ENCODE measurements around the gene ACER3. TPM values are rescaled to one million over a fixed set of nuclear protein-coding genes. Genes with fewer than 3 reads are reported as not detected.

Gene ACER3
- total RNA-seq, 1 donor from 2014 or later, result 17.3 TPM

DNA sequence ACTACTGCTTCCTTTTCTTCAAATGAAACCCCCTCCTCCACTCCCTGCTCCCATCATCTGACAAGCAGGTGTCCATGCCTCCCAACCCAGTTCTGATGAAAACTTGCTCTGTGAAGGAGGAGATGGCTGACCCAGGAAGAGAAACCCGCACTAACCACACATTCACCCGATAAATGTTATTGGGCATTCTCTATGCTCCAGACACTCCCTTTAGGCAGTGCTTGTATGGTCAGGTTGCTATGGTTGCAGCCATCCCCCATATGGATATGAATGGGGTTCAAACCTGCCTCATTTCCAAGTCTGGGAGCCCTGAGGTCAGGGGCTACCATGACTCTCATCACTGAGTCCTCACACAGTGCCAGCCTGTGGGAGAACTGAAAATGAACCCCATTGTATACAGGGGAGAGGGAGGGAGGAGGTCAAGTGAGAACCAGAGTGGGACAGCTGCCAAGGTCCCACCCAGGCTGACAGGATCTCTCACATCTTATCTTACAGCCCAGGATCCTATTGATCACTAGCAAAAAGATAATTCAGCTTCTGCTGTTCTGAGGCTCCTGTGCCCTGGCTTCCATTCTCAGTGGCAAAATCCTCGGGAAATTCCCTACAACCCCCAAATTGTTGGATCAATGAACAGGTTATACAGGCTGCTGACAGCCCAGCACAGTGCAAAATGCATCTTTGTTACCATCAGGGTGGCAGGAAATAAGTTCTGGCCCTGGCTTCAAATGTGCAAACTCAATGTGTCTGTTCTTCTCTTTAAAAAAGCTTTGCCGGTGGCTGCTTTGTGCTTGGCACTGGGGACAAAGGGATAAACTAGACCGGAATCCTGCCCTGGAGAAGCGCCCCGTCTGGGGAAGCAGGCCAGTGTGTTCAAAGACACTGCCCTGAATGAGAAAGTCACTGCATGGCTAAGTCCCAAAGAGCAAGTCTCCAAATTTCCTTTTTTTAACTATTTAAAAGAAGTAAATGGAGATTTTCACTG, 22.7 kb upstream of the ACER3 start:
- no peaks in the 10 kb centered on the region for H3K9me3 Mint-ChIP-seq (ENCODE audit: unreplicated experiment)
- TF ChIP-seq EZH2 (IDR thresholded peaks at IDR 0.05; ENCODE audit: insufficient read depth, low read length), result no peak
- TF ChIP-seq, protein P1, sequence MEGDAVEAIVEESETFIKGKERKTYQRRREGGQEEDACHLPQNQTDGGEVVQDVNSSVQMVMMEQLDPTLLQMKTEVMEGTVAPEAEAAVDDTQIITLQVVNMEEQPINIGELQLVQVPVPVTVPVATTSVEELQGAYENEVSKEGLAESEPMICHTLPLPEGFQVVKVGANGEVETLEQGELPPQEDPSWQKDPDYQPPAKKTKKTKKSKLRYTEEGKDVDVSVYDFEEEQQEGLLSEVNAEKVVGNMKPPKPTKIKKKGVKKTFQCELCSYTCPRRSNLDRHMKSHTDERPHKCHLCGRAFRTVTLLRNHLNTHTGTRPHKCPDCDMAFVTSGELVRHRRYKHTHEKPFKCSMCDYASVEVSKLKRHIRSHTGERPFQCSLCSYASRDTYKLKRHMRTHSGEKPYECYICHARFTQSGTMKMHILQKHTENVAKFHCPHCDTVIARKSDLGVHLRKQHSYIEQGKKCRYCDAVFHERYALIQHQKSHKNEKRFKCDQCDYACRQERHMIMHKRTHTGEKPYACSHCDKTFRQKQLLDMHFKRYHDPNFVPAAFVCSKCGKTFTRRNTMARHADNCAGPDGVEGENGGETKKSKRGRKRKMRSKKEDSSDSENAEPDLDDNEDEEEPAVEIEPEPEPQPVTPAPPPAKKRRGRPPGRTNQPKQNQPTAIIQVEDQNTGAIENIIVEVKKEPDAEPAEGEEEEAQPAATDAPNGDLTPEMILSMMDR (IDR thresholded peaks at IDR 0.05; ENCODE audit: insufficient read depth, low read depth, low read length), result no peak
- Histone ChIP-seq H3K4me1 (ENCODE audit: insufficient read depth, low read length) (no peaks in the 10 kb centered on the region), H3K4me2 (ENCODE audit: low read length) (no peak overlapping the region), H2AFZ (ENCODE audit: low read depth, low read length) (no peak overlapping the region), H3K79me2 (ENCODE audit: insufficient read depth, low read length) (no peaks in the 10 kb centered on the region), H3K9me3 (ENCODE audit: insufficient read depth, low read depth, low read length) (no peaks in the 10 kb centered on the region), H3K36me3 (ENCODE audit: insufficient read depth, low read length) (no peaks in the 10 kb centered on the region), H3K27ac (ENCODE audit: low read depth, low read length) (no peak overlapping the region), H3K27me3 (ENCODE audit: insufficient read depth, low read length) (peaks cover 22% of the 10 kb centered on the region), H4K20me1 (ENCODE audit: insufficient read depth, low read length) (no peaks in the 10 kb centered on the region), H3K9ac (ENCODE audit: low read length) (no peak overlapping the region), H3K4me3 (ENCODE audit: insufficient read depth, low read depth, low read length) (no peak overlapping the region)
- H3K4me3 Mint-ChIP-seq (ENCODE audit: unreplicated experiment), result no peak overlapping the region
- DNase-seq (ENCODE audit: low read depth) (no peak), FAIRE-seq (no peak)
- H3K4me1 Mint-ChIP-seq (ENCODE audit: low read depth, unreplicated experiment), result peaks cover 3% of the 10 kb centered on the region
- no peaks in the 10 kb centered on the region for H3K36me3 Mint-ChIP-seq (ENCODE audit: low read depth, unreplicated experiment)
- H3K27me3 Mint-ChIP-seq (ENCODE audit: low read depth, unreplicated experiment), result peaks cover 23% of the 10 kb centered on the region
- H3K27ac Mint-ChIP-seq (ENCODE audit: unreplicated experiment), result no peak overlapping the region

DNA sequence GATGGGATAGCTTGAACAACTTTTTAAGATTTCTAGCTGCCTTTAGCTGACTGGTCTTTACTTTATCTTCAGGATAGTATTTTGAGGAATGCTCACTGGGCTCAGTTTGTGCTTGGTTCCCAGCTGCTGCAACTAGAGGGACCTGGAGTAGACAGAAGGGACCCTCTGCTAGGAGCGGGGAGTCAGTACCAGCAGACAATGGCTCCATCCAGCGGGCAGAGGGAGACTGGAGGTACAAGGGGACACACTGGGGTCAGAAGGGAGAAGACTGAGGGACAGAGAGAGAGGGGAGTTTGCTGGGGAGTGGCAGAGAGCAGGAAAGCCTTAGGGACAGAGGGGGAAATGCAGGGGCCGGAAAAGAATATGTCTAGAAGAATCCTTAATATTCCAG, 22.0 kb upstream of the ACER3 start:
- no peak for FAIRE-seq
- H3K4me3 ChIP-seq (ENCODE audit: insufficient read depth, low read depth, low read length), result no peak overlapping the region
- H4K20me1 ChIP-seq (ENCODE audit: insufficient read depth, low read length), result no peaks in the 10 kb centered on the region
- no peak overlapping the region for H3K9ac ChIP-seq (ENCODE audit: low read length)
- H3K27ac ChIP-seq (ENCODE audit: low read depth, low read length), result no peak overlapping the region
- Mint-ChIP-seq H3K4me1 (ENCODE audit: low read depth, unreplicated experiment) (peaks cover 3% of the 10 kb centered on the region), H3K27ac (ENCODE audit: unreplicated experiment) (no peak overlapping the region), H3K4me3 (ENCODE audit: unreplicated experiment) (no peak overlapping the region), H3K36me3 (ENCODE audit: low read depth, unreplicated experiment) (no peaks in the 10 kb centered on the region), H3K27me3 (ENCODE audit: low read depth, unreplicated experiment) (peaks cover 21% of the 10 kb centered on the region), H3K9me3 (ENCODE audit: unreplicated experiment) (no peaks in the 10 kb centered on the region)
- no peaks in the 10 kb centered on the region for H3K4me1 ChIP-seq (ENCODE audit: insufficient read depth, low read length)
- H3K79me2 ChIP-seq (ENCODE audit: insufficient read depth, low read length), result no peaks in the 10 kb centered on the region
- H3K36me3 ChIP-seq (ENCODE audit: insufficient read depth, low read length), result no peaks in the 10 kb centered on the region
- H3K9me3 ChIP-seq (ENCODE audit: insufficient read depth, low read depth, low read length), result no peaks in the 10 kb centered on the region
- no peak overlapping the region for H2AFZ ChIP-seq (ENCODE audit: low read depth, low read length)
- no peak overlapping the region for H3K4me2 ChIP-seq (ENCODE audit: low read length)
- TF ChIP-seq EZH2 (IDR thresholded peaks at IDR 0.05; ENCODE audit: insufficient read depth, low read length), result no peak
- TF ChIP-seq, protein P1 (IDR thresholded peaks at IDR 0.05; ENCODE audit: insufficient read depth, low read depth, low read length), result peak; percentile 22
- no peak for DNase-seq (ENCODE audit: low read depth)
- peaks cover 22% of the 10 kb centered on the region for H3K27me3 ChIP-seq (ENCODE audit: insufficient read depth, low read length)

DNA sequence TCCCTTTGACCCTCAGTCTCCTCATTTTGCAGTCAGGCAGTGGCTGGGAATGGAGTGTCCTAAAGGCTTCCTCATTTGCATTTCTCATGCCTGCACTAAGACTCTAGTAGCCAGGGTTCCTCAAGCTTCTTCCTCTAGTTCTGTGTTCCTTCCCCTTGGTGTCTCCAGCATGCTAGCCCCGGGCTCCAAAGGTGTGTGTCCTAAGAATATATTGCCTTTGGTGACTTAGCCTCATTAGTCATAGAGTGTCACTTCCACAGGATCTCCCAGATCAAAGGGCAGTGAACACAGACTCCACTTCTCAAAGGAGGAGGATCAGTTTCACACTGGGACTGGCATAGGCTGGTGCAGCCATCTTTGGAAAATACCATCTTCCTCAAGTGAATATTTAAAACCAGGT, 21.4 kb upstream of the ACER3 start:
- peaks cover 3% of the 10 kb centered on the region for H3K4me1 Mint-ChIP-seq (ENCODE audit: low read depth, unreplicated experiment)
- H3K4me3 ChIP-seq (ENCODE audit: insufficient read depth, low read depth, low read length), result no peak overlapping the region
- TF ChIP-seq, protein P1 (IDR thresholded peaks at IDR 0.05; ENCODE audit: insufficient read depth, low read depth, low read length), result no peak
- TF ChIP-seq EZH2 (IDR thresholded peaks at IDR 0.05; ENCODE audit: insufficient read depth, low read length), result no peak
- H3K27me3 ChIP-seq (ENCODE audit: insufficient read depth, low read length), result peaks cover 22% of the 10 kb centered on the region
- H2AFZ ChIP-seq (ENCODE audit: low read depth, low read length), result no peak overlapping the region
- H4K20me1 ChIP-seq (ENCODE audit: insufficient read depth, low read length), result no peaks in the 10 kb centered on the region
- H3K79me2 ChIP-seq (ENCODE audit: insufficient read depth, low read length), result no peaks in the 10 kb centered on the region
- H3K4me3 Mint-ChIP-seq (ENCODE audit: unreplicated experiment), result no peak overlapping the region
- no peak overlapping the region for H3K27ac ChIP-seq (ENCODE audit: low read depth, low read length)
- no peaks in the 10 kb centered on the region for H3K9me3 ChIP-seq (ENCODE audit: insufficient read depth, low read depth, low read length)
- no peak overlapping the region for H3K9ac ChIP-seq (ENCODE audit: low read length)
- H3K4me1 ChIP-seq (ENCODE audit: insufficient read depth, low read length), result no peaks in the 10 kb centered on the region
- no peak for DNase-seq (ENCODE audit: low read depth)
- no peaks in the 10 kb centered on the region for H3K36me3 Mint-ChIP-seq (ENCODE audit: low read depth, unreplicated experiment)
- H3K4me2 ChIP-seq (ENCODE audit: low read length), result no peak overlapping the region
- no peaks in the 10 kb centered on the region for H3K9me3 Mint-ChIP-seq (ENCODE audit: unreplicated experiment)
- no peak for FAIRE-seq
- peaks cover 19% of the 10 kb centered on the region for H3K27me3 Mint-ChIP-seq (ENCODE audit: low read depth, unreplicated experiment)
- no peaks in the 10 kb centered on the region for H3K36me3 ChIP-seq (ENCODE audit: insufficient read depth, low read length)
- no peak overlapping the region for H3K27ac Mint-ChIP-seq (ENCODE audit: unreplicated experiment)

All from astrocyte (in vitro differentiated cells and primary cell).